ENCODE results near the gene ARID4B.
"Not testable (repeated sequence)": the region's sequence is repeated elsewhere in the genome, so short reads cannot be mapped to it uniquely, and the experiment has no call there.

The ARID4B gene

GRCh38 chr1:235297579-235297978 is 30.4 kb downstream of the ARID4B start:
- DNase-seq (ENCODE audit: low read depth in 2 of 2): no peak

GRCh38 chr1:235296729-235297128 is 31.2 kb downstream of the ARID4B start:
- no peak for DNase-seq (ENCODE audit: low read depth in 2 of 2)

GRCh38 chr1:235295902-235296350 is 32.1 kb downstream of the ARID4B start:
- no peak for DNase-seq (ENCODE audit: low read depth in 2 of 2)

GRCh38 chr1:235293322-235293942 is 34.5 kb downstream of the ARID4B start:
- DNase-seq (ENCODE audit: low read depth in 2 of 2): no peak

GRCh38 chr1:235292790-235293189 is 35.2 kb downstream of the ARID4B start:
- no peak for DNase-seq (ENCODE audit: low read depth in 2 of 2)

- DNase-seq (ENCODE audit: low read depth in 2 of 2): no peak
These were observed 36.3 kb downstream of the ARID4B start for GRCh38 chr1:235291599-235292091.

- no peak for DNase-seq (ENCODE audit: low read depth in 2 of 2)
These were observed 37.1 kb downstream of the ARID4B start for GRCh38 chr1:235290740-235291502.

GRCh38 chr1:235289859-235290739 is 37.9 kb downstream of the ARID4B start:
- no peak for DNase-seq (ENCODE audit: low read depth in 2 of 2)

- no peak for DNase-seq (ENCODE audit: low read depth in 2 of 2)
These were observed 40.6 kb downstream of the ARID4B start for GRCh38 chr1:235287208-235287882.

GRCh38 chr1:235286667-235287066 is 41.3 kb downstream of the ARID4B start:
- DNase-seq (ENCODE audit: low read depth in 2 of 2): no peak

- no peak for DNase-seq (ENCODE audit: low read depth in 2 of 2)
These were observed 43.7 kb downstream of the ARID4B start for GRCh38 chr1:235284231-235284769.

- DNase-seq (ENCODE audit: low read depth in 2 of 2): not testable (repeated sequence)
These were observed 44.3 kb downstream of the ARID4B start for GRCh38 chr1:235283636-235284035.

- no peak for DNase-seq (ENCODE audit: low read depth in 2 of 2)
These were observed 47.5 kb downstream of the ARID4B start for GRCh38 chr1:235280467-235280866.

GRCh38 chr1:235279694-235280093 is 48.3 kb downstream of the ARID4B start:
- DNase-seq (ENCODE audit: low read depth in 2 of 2): no peak

GRCh38 chr1:235278915-235279292 is 49.1 kb downstream of the ARID4B start:
- no peak for DNase-seq (ENCODE audit: low read depth in 2 of 2)

GRCh38 chr1:235278233-235278914 is 49.6 kb downstream of the ARID4B start:
- DNase-seq (ENCODE audit: low read depth in 2 of 2): no peak

GRCh38 chr1:235277709-235278108 is 50.3 kb downstream of the ARID4B start:
- DNase-seq (ENCODE audit: low read depth in 2 of 2): no peak

GRCh38 chr1:235275836-235276235 is 52.1 kb downstream of the ARID4B start:
- no peak for DNase-seq (ENCODE audit: low read depth in 2 of 2)

- DNase-seq (ENCODE audit: low read depth in 2 of 2): no peak
These were observed 52.8 kb downstream of the ARID4B start for GRCh38 chr1:235275223-235275622.

- DNase-seq (ENCODE audit: low read depth in 2 of 2): no peak
These were observed 55.1 kb downstream of the ARID4B start for GRCh38 chr1:235272851-235273250.

- no peak for DNase-seq (ENCODE audit: low read depth in 2 of 2)
These were observed 57.4 kb downstream of the ARID4B start for GRCh38 chr1:235270625-235271024.
